H9 (cell line): ENCODE results near the gene NMT1. TPM values are rescaled to one million over a fixed set of nuclear protein-coding genes. Genes with fewer than 3 reads are reported as not detected.

ENCODE experiments used
- DNase-seq: peaks from one replicate; pipeline ENCODE4 v3.0.0-alpha.2; 2017
- H2AFZ ChIP-seq: one replicate; pipeline ENCODE4 v1.6.1; 2013; ENCODE audit warnings: mild to moderate bottlenecking, low read length, control low read depth, moderate library complexity
- H2AK5ac ChIP-seq: 2 replicates; pipeline ENCODE4 v1.6.1; 2013; ENCODE audit warnings: low read length, control low read depth, mixed read lengths; ENCODE audit not compliant: insufficient read length
- H2BK120ac ChIP-seq: one replicate; pipeline ENCODE4 v1.6.1; 2013; ENCODE audit warnings: low read depth, mild to moderate bottlenecking, low read length, control low read depth, inconsistent platforms; ENCODE audit not compliant: poor library complexity, severe bottlenecking
- H2BK12ac ChIP-seq: 2 replicates; pipeline ENCODE4 v1.6.1; 2013; ENCODE audit warnings: low read length, control low read depth, mixed read lengths, low read depth; ENCODE audit not compliant: insufficient read length
- H2BK15ac ChIP-seq: 2 replicates; pipeline ENCODE4 v1.6.1; 2013; ENCODE audit warnings: low read depth, low read length, control low read depth
- H2BK20ac ChIP-seq: one replicate; pipeline ENCODE4 v1.6.1; 2013; ENCODE audit warnings: low read depth, mild to moderate bottlenecking, low read length, control low read depth, inconsistent platforms; ENCODE audit not compliant: poor library complexity, severe bottlenecking
- H2BK5ac ChIP-seq: 2 replicates; pipeline ENCODE4 v1.6.1; 2013; ENCODE audit warnings: low read length, control low read depth, mixed read lengths; ENCODE audit not compliant: insufficient read length
- H3K14ac ChIP-seq: 2 replicates; pipeline ENCODE4 v1.6.1; 2013; ENCODE audit warnings: low read length, control low read depth; ENCODE audit not compliant: insufficient read depth
- H3K18ac ChIP-seq: 2 replicates; pipeline ENCODE4 v1.6.1; 2013; ENCODE audit warnings: low read depth, mild to moderate bottlenecking, mixed read lengths, low read length, control low read depth; ENCODE audit not compliant: insufficient read length
- H3K23ac ChIP-seq: 2 replicates; pipeline ENCODE4 v1.6.1; 2013; ENCODE audit warnings: low read length, control low read depth, mixed read lengths, low read depth; ENCODE audit not compliant: insufficient read length
- H3K23me2 ChIP-seq: 2 replicates; pipeline ENCODE4 v1.6.1; 2013; ENCODE audit warnings: low read depth, mild to moderate bottlenecking, mixed read lengths, low read length, control low read depth; ENCODE audit not compliant: insufficient read length, poor library complexity, severe bottlenecking
- H3K27ac ChIP-seq: 2 replicates; pipeline ENCODE4 v1.5.1; 2013; ENCODE audit warnings: low read length, control low read depth, mixed read lengths, low read depth; ENCODE audit not compliant: insufficient read length
- H3K27me3 ChIP-seq: 2 replicates; pipeline ENCODE4 v1.6.1; 2013; ENCODE audit warnings: low read length, control low read depth, inconsistent platforms; ENCODE audit not compliant: insufficient read depth
- H3K4ac ChIP-seq: 2 replicates; pipeline ENCODE4 v1.6.1; 2013; ENCODE audit warnings: low read depth, mild to moderate bottlenecking, control low read depth, inconsistent platforms, low read length, moderate library complexity
- H3K4me1 ChIP-seq: 2 replicates; pipeline ENCODE4 v1.6.1; 2013; ENCODE audit warnings: low read length, control low read depth, inconsistent platforms; ENCODE audit not compliant: insufficient read depth
- H3K4me2 ChIP-seq: 2 replicates; pipeline ENCODE4 v1.6.1; 2013; ENCODE audit warnings: low read length, control low read depth, mixed read lengths; ENCODE audit not compliant: insufficient read length, insufficient read depth
- H3K56ac ChIP-seq: 2 replicates; pipeline ENCODE4 v1.6.1; 2013; ENCODE audit warnings: low read depth, mild to moderate bottlenecking, mixed read lengths, low read length, control low read depth; ENCODE audit not compliant: insufficient read length
- H3K79me1 ChIP-seq: 2 replicates; pipeline ENCODE4 v1.6.1; 2013; ENCODE audit warnings: low read depth, mild to moderate bottlenecking, moderate library complexity, low read length, control low read depth, inconsistent platforms; ENCODE audit not compliant: insufficient read depth, poor library complexity, severe bottlenecking
- H3K79me2 ChIP-seq: 2 replicates; pipeline ENCODE4 v1.6.1; 2013; ENCODE audit warnings: low read length, control low read depth, inconsistent platforms; ENCODE audit not compliant: insufficient read depth
- H3K9ac ChIP-seq: 2 replicates; pipeline ENCODE4 v1.6.1; 2013; ENCODE audit warnings: low read length, control low read depth, mixed read lengths; ENCODE audit not compliant: insufficient read length; ENCODE audit errors: extremely low read depth
- H3K9me3 ChIP-seq: one replicate; pipeline ENCODE4 v1.6.1; 2013; ENCODE audit warnings: low read depth, low read length, inconsistent platforms; ENCODE audit not compliant: control insufficient read depth
- H3T11ph ChIP-seq: one replicate; pipeline ENCODE4 v1.6.1; 2013; ENCODE audit warnings: mild to moderate bottlenecking, low read length, control low read depth, inconsistent platforms
- H4K20me1 ChIP-seq: one replicate; pipeline ENCODE4 v1.6.1; 2013; ENCODE audit not compliant: control insufficient read depth, insufficient read length, insufficient read depth
- H4K5ac ChIP-seq: 2 replicates; pipeline ENCODE4 v1.6.1; 2013; ENCODE audit warnings: low read depth, mild to moderate bottlenecking, mixed read lengths, low read length, control low read depth; ENCODE audit not compliant: insufficient read length
- H4K8ac ChIP-seq: replicated peaks from 2 replicates; pipeline ENCODE4 v1.6.1; 2013; ENCODE audit warnings: low read length, control low read depth, mixed read lengths, low read depth; ENCODE audit not compliant: insufficient read length
- H4K91ac ChIP-seq: 2 replicates; pipeline ENCODE4 v1.6.1; 2013; ENCODE audit warnings: low read depth, mild to moderate bottlenecking, moderate library complexity, mixed read lengths, low read length, control low read depth; ENCODE audit not compliant: insufficient read length
- H3K27ac Mint-ChIP-seq, 3 experiments: 2 replicates in 2 of 3; 3 replicates in 1 of 3; pipeline ENCODE4 v1.8.0; 2020 to 2021; ENCODE audit warnings: mixed read lengths in 3 of 3, mild to moderate bottlenecking in 1 of 3, moderate library complexity in 1 of 3
- H3K27me3 Mint-ChIP-seq: 2 replicates; pipeline ENCODE4 v1.8.0; 2021; ENCODE audit warnings: low read depth, mild to moderate bottlenecking, moderate library complexity, mixed read lengths
- H3K36me3 Mint-ChIP-seq, 3 experiments: 2 replicates in 2 of 3; 3 replicates in 1 of 3; pipeline ENCODE4 v1.8.0; 2020 to 2021; ENCODE audit warnings: low read depth in 3 of 3, mixed read lengths in 3 of 3; ENCODE audit not compliant: insufficient read depth in 1 of 3
- H3K4me1 Mint-ChIP-seq, 2 experiments: 2 replicates each; pipeline ENCODE4 v1.8.0; 2020; ENCODE audit warnings: mixed read lengths in 2 of 2
- H3K4me3 Mint-ChIP-seq, 2 experiments: 2 replicates in 1 of 2; 3 replicates in 1 of 2; pipeline ENCODE4 v1.8.0; 2020 to 2021; ENCODE audit warnings: mild to moderate bottlenecking in 2 of 2, mixed read lengths in 2 of 2, moderate library complexity in 1 of 2
- H3K9me3 Mint-ChIP-seq, 2 experiments: 2 replicates in 1 of 2; 3 replicates in 1 of 2; pipeline ENCODE4 v1.8.0; 2020; ENCODE audit warnings: mild to moderate bottlenecking in 2 of 2, mixed read lengths in 2 of 2, moderate library complexity in 1 of 2
- WGBS: extraction: QIAGEN DNeasy Blood & Tissue Kit; methylation state at CpG from one replicate; pipeline ENCODE4 v1.1.7; 2013; ENCODE audit warnings: missing lambda C conversion rate, low lambda C conversion rate, mixed read lengths; ENCODE audit not compliant: insufficient read length; ENCODE audit errors: extremely low coverage; 5-methylcytosine and 5-hydroxymethylcytosine counted together
- total RNA-seq: library from RNA; stranded (reverse); gene quantifications from 2 replicates; pipeline ENCODE4 v1.2.1, GENCODE V29; 2021
- TF ChIP-seq, protein P1 (sequence below): fragments of 200-600 bp; sonication (generic); conservative IDR thresholded peaks from 3 replicates; pipeline ENCODE4 v1.8.0; 2021; ENCODE audit warnings: antibody characterized with exemption, mild to moderate bottlenecking

NMT1 gene
- total RNA-seq, 1 experiment from 2014 or later: 150 TPM

DNA sequence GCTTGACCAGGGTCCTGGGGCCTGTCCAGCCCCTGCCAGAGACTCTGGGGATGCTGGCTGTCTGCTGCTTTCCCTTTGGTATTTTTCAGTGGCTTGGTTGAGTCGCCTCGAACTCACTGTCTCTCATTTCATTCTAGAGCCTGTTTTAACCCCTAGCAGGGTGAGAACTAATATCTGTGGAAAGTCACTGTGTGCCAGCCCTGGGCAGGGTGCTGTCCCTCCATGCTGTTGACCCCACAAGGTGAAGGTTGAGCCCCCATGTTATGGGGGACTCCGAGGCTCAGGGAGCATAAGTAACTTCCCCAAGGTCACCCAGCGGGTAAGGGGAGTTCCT is 42.6 kb upstream of the NMT1 start:
- Histone ChIP-seq H3T11ph (no peak overlapping the region), H3K18ac (no peak overlapping the region), H2AK5ac (no peak overlapping the region), H3K9me3 (no peaks in the 10 kb centered on the region), H3K4ac (no peak overlapping the region), H4K20me1 (peaks cover 2% of the 10 kb centered on the region), H2BK5ac (no peak overlapping the region), H3K9ac (no peak overlapping the region), H3K14ac (no peak overlapping the region), H2BK20ac (no peak overlapping the region), H3K4me2 (peak overlapping the region; percentile 33), H3K23ac (no peak overlapping the region), H3K27me3 (peaks cover 24% of the 10 kb centered on the region; the same call in 1 of the 2 replicates), H4K8ac (no peak overlapping the region), H4K91ac (no peak overlapping the region), H3K79me1 (no peaks in the 10 kb centered on the region), H2AFZ (no peak overlapping the region), H2BK12ac (no peak overlapping the region), H3K56ac (no peak overlapping the region), H2BK15ac (no peak overlapping the region), H3K4me1 (no peaks in the 10 kb centered on the region; the same call in 1 of the 2 replicates), H2BK120ac (no peak overlapping the region), H3K79me2 (no peaks in the 10 kb centered on the region), H3K23me2 (peaks cover 14% of the 10 kb centered on the region), H4K5ac (no peak overlapping the region), H3K27ac (no peak overlapping the region)
- TF ChIP-seq, protein P1, sequence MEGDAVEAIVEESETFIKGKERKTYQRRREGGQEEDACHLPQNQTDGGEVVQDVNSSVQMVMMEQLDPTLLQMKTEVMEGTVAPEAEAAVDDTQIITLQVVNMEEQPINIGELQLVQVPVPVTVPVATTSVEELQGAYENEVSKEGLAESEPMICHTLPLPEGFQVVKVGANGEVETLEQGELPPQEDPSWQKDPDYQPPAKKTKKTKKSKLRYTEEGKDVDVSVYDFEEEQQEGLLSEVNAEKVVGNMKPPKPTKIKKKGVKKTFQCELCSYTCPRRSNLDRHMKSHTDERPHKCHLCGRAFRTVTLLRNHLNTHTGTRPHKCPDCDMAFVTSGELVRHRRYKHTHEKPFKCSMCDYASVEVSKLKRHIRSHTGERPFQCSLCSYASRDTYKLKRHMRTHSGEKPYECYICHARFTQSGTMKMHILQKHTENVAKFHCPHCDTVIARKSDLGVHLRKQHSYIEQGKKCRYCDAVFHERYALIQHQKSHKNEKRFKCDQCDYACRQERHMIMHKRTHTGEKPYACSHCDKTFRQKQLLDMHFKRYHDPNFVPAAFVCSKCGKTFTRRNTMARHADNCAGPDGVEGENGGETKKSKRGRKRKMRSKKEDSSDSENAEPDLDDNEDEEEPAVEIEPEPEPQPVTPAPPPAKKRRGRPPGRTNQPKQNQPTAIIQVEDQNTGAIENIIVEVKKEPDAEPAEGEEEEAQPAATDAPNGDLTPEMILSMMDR: no peak
- Mint-ChIP-seq H3K4me1 (peaks cover 29 to 46% of the 10 kb centered on the region in 2 experiments), H3K4me3 (peak overlapping the region; percentile 79 to 92), H3K27ac (no peak overlapping the region), H3K36me3 (peaks cover 0 to 4% (median 2%) of the 10 kb centered on the region in 3 experiments; a peak in 2 of 7 replicates), H3K9me3 (no peaks in the 10 kb centered on the region; a peak in 2 of 5 replicates), H3K27me3 (peaks cover 47% of the 10 kb centered on the region)
- no CpG with 5 or more reads among the region's 4 CpGs for WGBS
- no peak for DNase-seq
